HepG2 (cell line): Measurements from ENCODE around the gene PODN. TPM values are rescaled to one million over a fixed set of nuclear protein-coding genes. Genes with fewer than 3 reads are reported as not detected.

ENCODE experiments used
- AHDC1 ChIP-seq: sonication (generic); formaldehyde crosslinking; IDR thresholded peaks from 2 replicates; pipeline ENCODE4 v1.5.1; 2020; ENCODE audit warnings: mild to moderate bottlenecking, missing genetic modification reagents, borderline replicate concordance
- ARNT ChIP-seq: fragments of 450-650 bp; IDR thresholded peaks from 2 replicates; pipeline ENCODE4 v1.6.1; 2017
- CBX1 ChIP-seq: IDR thresholded peaks from one replicate; pipeline ENCODE4 v1.6.1; 2016; ENCODE audit warnings: antibody characterized with exemption, low read depth
- DPF2 ChIP-seq: sonication (generic); formaldehyde crosslinking; IDR thresholded peaks from 2 replicates; pipeline ENCODE4 v1.4.0; 2020; ENCODE audit warnings: mild to moderate bottlenecking, low read depth, missing genetic modification reagents, borderline replicate concordance
- EZH2 ChIP-seq: conservative IDR thresholded peaks from 2 replicates; pipeline ENCODE4 v1.6.1; 2012; ENCODE audit warnings: mild to moderate bottlenecking, low read depth, low read length, moderate library complexity
- FOXK2 ChIP-seq: fragments of 450-650 bp; IDR thresholded peaks from 2 replicates; pipeline ENCODE4 v1.6.1; 2016
- GATAD2A ChIP-seq: IDR thresholded peaks from 2 replicates; pipeline ENCODE4 v1.6.1; 2016
- HNRNPL ChIP-seq: fragments of 200-400 bp; formaldehyde crosslinking; IDR thresholded peaks from 2 replicates; pipeline ENCODE4 v1.6.1; 2017; ENCODE audit warnings: mild to moderate bottlenecking, low read depth, low read length
- JUND ChIP-seq: sonication (generic); formaldehyde crosslinking; IDR thresholded peaks from 2 replicates; pipeline ENCODE4 v1.8.0; 2022; ENCODE audit warnings: mild to moderate bottlenecking, missing genetic modification reagents
- KDM1A ChIP-seq: IDR thresholded peaks from 2 replicates; pipeline ENCODE4 v1.6.1; 2016; ENCODE audit warnings: missing compliant biosample characterization
- KDM2A ChIP-seq: sonication (generic); formaldehyde crosslinking; IDR thresholded peaks from 2 replicates; pipeline ENCODE4 v1.4.0; 2020; ENCODE audit warnings: low read depth, missing genetic modification reagents, borderline replicate concordance
- MATR3 ChIP-seq: sonication (generic); formaldehyde crosslinking; IDR thresholded peaks from 2 replicates; pipeline ENCODE4 v1.4.0; 2020; ENCODE audit warnings: missing genetic modification reagents
- MIER3 ChIP-seq: IDR thresholded peaks from 2 replicates; pipeline ENCODE4 v1.6.1; 2016; ENCODE audit warnings: missing compliant biosample characterization, borderline replicate concordance
- NFRKB ChIP-seq: fragments of 450-650 bp; IDR thresholded peaks from 2 replicates; pipeline ENCODE4 v1.6.1; 2017
- NONO ChIP-seq, 2 experiments: fragments of 450-650 bp in 1 of 2; sonication (generic) in 1 of 2; formaldehyde crosslinking in 1 of 2; IDR thresholded peaks in 1 of 2; conservative IDR thresholded peaks in 1 of 2; 2 replicates each; pipeline versions ENCODE4 v1.6.1 to v1.8.0; 2017 to 2022; ENCODE audit warnings: mild to moderate bottlenecking in 1 of 2, missing genetic modification reagents in 1 of 2, moderate library complexity in 1 of 2
- RARG ChIP-seq: sonication (generic); formaldehyde crosslinking; IDR thresholded peaks from 2 replicates; pipeline ENCODE4 v1.4.0; 2020; ENCODE audit warnings: low read depth, mild to moderate bottlenecking, missing genetic modification reagents
- SIX4 ChIP-seq: sonication (generic); formaldehyde crosslinking; IDR thresholded peaks from 2 replicates; pipeline ENCODE4 v1.4.0; 2020; ENCODE audit warnings: missing genetic modification reagents
- SNAI1 ChIP-seq: sonication (generic); formaldehyde crosslinking; IDR thresholded peaks from 2 replicates; pipeline ENCODE4 v1.5.0; 2020; ENCODE audit warnings: mild to moderate bottlenecking, missing genetic modification reagents, borderline replicate concordance
- SOX6 ChIP-seq, 2 experiments: fragments of 450-650 bp in 1 of 2; sonication (generic) in 1 of 2; formaldehyde crosslinking in 1 of 2; IDR thresholded peaks; 2 replicates each; pipeline versions ENCODE4 v1.4.0 to v1.6.1; 2017 to 2020; ENCODE audit warnings: antibody characterized with exemption in 1 of 2, mild to moderate bottlenecking in 1 of 2, missing genetic modification reagents in 1 of 2
- TAF15 ChIP-seq: fragments of 200-400 bp; formaldehyde crosslinking; IDR thresholded peaks from one replicate; pipeline ENCODE4 v1.6.1; 2018; ENCODE audit warnings: mild to moderate bottlenecking, low read depth, low read length; ENCODE audit not compliant: poor library complexity, severe bottlenecking
- TCF12 ChIP-seq, 2 experiments: fragments of 450-650 bp in 1 of 2; sonication (generic) in 1 of 2; formaldehyde crosslinking in 1 of 2; IDR thresholded peaks; 2 replicates each; pipeline versions ENCODE4 v1.6.1 to v1.8.0; 2017 to 2022; ENCODE audit warnings: antibody characterized with exemption in 1 of 2, mild to moderate bottlenecking in 1 of 2, missing genetic modification reagents in 1 of 2, moderate library complexity in 1 of 2
- ZNF264 ChIP-seq: sonication (generic); formaldehyde crosslinking; IDR thresholded peaks from 2 replicates; pipeline ENCODE4 v1.4.0; 2020; ENCODE audit warnings: missing genetic modification reagents
- ZNF670 ChIP-seq: sonication (generic); formaldehyde crosslinking; IDR thresholded peaks from 2 replicates; pipeline ENCODE4 v1.8.0; 2022; ENCODE audit warnings: mild to moderate bottlenecking, missing genetic modification reagents, borderline replicate concordance
- polyA plus RNA-seq, 8 experiments: library from polyadenylated mRNA; depleted of rRNA in 3 of 8; stranded (reverse) in 7 of 8; unstranded in 1 of 8; fragments of >200 nt; fragmentation: Illumina TruSeq in 4 of 8; extraction: Trizol in 4 of 8; gene quantifications; 2 replicates each; pipeline versions ENCODE4 v1.2.1 to v1.2.3, GENCODE V29; 2011 to 2016; ENCODE audit warnings: low read depth in 4 of 8, missing spikeins in 1 of 8, mixed read lengths in 1 of 8; ENCODE audit not compliant: insufficient read depth in 1 of 8
- total RNA-seq, 5 experiments: library from RNA; depleted of rRNA; stranded (reverse); fragments of >200 nt; fragmentation: Illumina TruSeq; extraction: Trizol; gene quantifications; 2 replicates each; pipeline ENCODE4 v1.2.3, GENCODE V29; 2016; ENCODE audit warnings: low read depth in 1 of 5
- TF ChIP-seq, protein P1 (sequence below): sonication (generic); formaldehyde crosslinking; IDR thresholded peaks from 2 replicates; pipeline ENCODE4 v1.5.0; 2020; ENCODE audit warnings: mild to moderate bottlenecking, low read depth, missing genetic modification reagents, borderline replicate concordance
- TF ChIP-seq, protein P2 (sequence below): sonication (generic); formaldehyde crosslinking; IDR thresholded peaks from 2 replicates; pipeline ENCODE4 v1.5.0; 2020; ENCODE audit warnings: missing genetic modification reagents

The PODN gene
- total and polyA plus RNA-seq, 2 of the 13 experiments (the other 11 are each of a cell fraction or from before 2014, with no cell fraction given): 0.13 TPM; not detected in 1

GRCh38 chr1:53014791-53015507 lies 47.1 kb upstream of the PODN start (continued):
- TF ChIP-seq GATAD2A (CRISPR knock-in tag): peak; percentile 75
- no peak for TF ChIP-seq MATR3 (CRISPR knock-in tag)
- no peak for TF ChIP-seq FOXK2
- TF ChIP-seq, protein P1, sequence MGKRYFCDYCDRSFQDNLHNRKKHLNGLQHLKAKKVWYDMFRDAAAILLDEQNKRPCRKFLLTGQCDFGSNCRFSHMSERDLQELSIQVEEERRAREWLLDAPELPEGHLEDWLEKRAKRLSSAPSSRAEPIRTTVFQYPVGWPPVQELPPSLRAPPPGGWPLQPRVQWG (CRISPR knock-in tag): no peak
- no peak for TF ChIP-seq TAF15
- TF ChIP-seq KDM2A (CRISPR knock-in tag): peak; percentile 83
- TF ChIP-seq NONO (IDR thresholded peaks at IDR 0.05): no peak
- TF ChIP-seq NONO (CRISPR knock-in tag; conservative IDR thresholded peaks at IDR 0.05): peak; percentile 59
- no peak for TF ChIP-seq EZH2
- TF ChIP-seq SNAI1 (CRISPR knock-in tag): no peak
- TF ChIP-seq SOX6 (IDR thresholded peaks at IDR 0.05): no peak
- peak; percentile 16; the same call in 1 of the 2 replicates for TF ChIP-seq SOX6 (CRISPR knock-in tag; IDR thresholded peaks at IDR 0.05)
- no peak for TF ChIP-seq ZNF264 (CRISPR knock-in tag)
- TF ChIP-seq, protein P2, sequence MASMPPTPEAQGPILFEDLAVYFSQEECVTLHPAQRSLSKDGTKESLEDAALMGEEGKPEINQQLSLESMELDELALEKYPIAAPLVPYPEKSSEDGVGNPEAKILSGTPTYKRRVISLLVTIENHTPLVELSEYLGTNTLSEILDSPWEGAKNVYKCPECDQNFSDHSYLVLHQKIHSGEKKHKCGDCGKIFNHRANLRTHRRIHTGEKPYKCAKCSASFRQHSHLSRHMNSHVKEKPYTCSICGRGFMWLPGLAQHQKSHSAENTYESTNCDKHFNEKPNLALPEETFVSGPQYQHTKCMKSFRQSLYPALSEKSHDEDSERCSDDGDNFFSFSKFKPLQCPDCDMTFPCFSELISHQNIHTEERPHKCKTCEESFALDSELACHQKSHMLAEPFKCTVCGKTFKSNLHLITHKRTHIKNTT: no peak
- no peak for TF ChIP-seq SIX4
- 0 out of 2 replicates have a peak, but pooled peaks have one; percentile 67 for TF ChIP-seq ZNF670
- TF ChIP-seq CBX1: no peak
- no peak for TF ChIP-seq HNRNPL
- no peak for TF ChIP-seq ARNT
- TF ChIP-seq DPF2: no peak
- TF ChIP-seq AHDC1: no peak
- no peak for TF ChIP-seq JUND (CRISPR knock-in tag)
- no peak for TF ChIP-seq RARG (CRISPR knock-in tag)
- TF ChIP-seq KDM1A: no peak
- TF ChIP-seq TCF12 (IDR thresholded peaks at IDR 0.05): no peak
- TF ChIP-seq TCF12 (CRISPR knock-in tag; IDR thresholded peaks at IDR 0.05): no peak
- no peak for TF ChIP-seq NFRKB
- peak; percentile 41; the same call in 1 of the 2 replicates for TF ChIP-seq MIER3 (CRISPR knock-in tag)
